ENCODE results near the gene KCNC2. TPM values are rescaled to one million over a fixed set of nuclear protein-coding genes. Genes with fewer than 3 reads are reported as not detected.

KCNC2 gene
- total and polyA plus RNA-seq, 11 donors, result not detected

DNA sequence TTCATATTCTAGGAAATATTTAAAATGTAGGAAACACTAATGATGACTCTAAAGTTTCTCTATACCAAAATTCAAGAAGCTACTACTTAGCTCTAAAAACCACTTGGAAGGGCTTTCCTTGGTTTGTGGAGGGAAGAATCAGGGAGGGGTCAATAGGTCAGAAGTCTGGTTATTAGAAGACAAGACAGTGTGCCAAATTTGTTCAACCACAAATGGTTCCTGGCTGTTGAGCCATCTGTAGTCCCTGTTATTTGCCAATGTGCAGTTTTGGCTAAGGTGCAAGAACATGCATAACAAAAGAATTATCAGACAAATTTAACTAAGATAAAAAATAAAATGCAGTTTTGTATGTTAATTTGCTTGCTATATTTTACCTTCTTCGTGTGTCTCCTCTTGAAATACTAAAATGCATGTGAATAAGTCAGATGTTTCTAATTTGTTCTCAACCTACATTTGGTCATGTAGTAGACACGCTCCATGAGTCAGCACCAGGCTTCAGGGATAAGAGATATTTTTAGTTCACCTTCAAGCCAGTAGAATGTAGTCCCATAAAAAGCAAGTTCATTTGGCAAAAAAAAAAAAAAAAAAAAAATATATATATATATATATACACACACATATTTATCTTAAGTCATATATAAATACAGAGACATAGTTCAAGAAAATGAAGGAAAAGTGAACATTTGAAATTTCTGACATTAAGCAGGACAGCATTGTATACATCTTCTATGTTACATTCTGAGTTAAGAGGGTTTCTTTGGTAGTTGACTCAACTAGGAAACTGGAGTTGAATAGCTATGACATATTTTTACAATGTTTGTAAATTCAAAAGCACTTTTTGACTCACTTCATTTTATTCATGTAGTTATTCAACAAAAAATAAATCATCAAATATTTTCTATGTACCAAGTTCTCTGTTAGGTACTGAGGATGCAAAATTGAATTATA, 123.3 kb downstream of the KCNC2 start:
- intact Hi-C loops (cut with DNase I), result no loop called here
- ATAC-seq, result peak in 2 of 4 donors; percentile 65 to 73
- TF ChIP-seq POLR2A (IDR thresholded peaks at IDR 0.05), result no peak
- TF ChIP-seq, protein P1, sequence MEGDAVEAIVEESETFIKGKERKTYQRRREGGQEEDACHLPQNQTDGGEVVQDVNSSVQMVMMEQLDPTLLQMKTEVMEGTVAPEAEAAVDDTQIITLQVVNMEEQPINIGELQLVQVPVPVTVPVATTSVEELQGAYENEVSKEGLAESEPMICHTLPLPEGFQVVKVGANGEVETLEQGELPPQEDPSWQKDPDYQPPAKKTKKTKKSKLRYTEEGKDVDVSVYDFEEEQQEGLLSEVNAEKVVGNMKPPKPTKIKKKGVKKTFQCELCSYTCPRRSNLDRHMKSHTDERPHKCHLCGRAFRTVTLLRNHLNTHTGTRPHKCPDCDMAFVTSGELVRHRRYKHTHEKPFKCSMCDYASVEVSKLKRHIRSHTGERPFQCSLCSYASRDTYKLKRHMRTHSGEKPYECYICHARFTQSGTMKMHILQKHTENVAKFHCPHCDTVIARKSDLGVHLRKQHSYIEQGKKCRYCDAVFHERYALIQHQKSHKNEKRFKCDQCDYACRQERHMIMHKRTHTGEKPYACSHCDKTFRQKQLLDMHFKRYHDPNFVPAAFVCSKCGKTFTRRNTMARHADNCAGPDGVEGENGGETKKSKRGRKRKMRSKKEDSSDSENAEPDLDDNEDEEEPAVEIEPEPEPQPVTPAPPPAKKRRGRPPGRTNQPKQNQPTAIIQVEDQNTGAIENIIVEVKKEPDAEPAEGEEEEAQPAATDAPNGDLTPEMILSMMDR (IDR thresholded peaks at IDR 0.05), result no peak
- DNase-seq, result no peak
- no peaks in the 10 kb centered on the region for H3K27me3 ChIP-seq
- H3K4me3 ChIP-seq, result no peak overlapping the region
- WGBS, 4 donors, result 24 to 50% (median 37%) methylated on average over 2 of the region's 2 CpGs
- H3K36me3 ChIP-seq, result no peaks in the 10 kb centered on the region
- peak overlapping the region in 1 of 12 donors; percentile 22 for H3K27ac ChIP-seq
- peaks cover 0 to 2% (median 0%) of the 10 kb centered on the region in 12 donors for H3K4me1 ChIP-seq
- H3K9me3 ChIP-seq, result no peaks in the 10 kb centered on the region

DNA sequence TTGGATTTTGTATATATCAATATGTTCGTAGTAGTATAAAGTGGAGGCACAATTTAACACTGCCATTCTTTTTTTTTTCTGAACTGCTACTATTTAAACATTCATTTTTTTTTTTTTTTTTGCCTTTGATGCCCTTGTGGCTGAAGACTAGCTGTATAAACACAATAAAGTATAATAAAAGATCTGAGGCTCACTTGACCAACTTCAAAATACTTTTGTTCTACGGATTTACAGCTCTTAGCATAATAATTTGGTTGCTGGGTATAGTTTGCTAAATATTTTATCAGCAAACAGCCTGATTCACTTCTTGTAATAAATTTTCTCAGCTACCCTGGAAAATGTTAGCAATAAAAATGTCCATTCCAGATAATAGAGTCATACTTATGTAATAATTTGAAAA, 128.3 kb downstream of the KCNC2 start:
- no peaks in the 10 kb centered on the region for H3K27me3 ChIP-seq
- TF ChIP-seq, protein P1 (IDR thresholded peaks at IDR 0.05), result no peak
- TF ChIP-seq POLR2A (IDR thresholded peaks at IDR 0.05), result no peak
- intact Hi-C loops (cut with DNase I), result no loop called here
- ATAC-seq, result no peak
- no peak overlapping the region for H3K27ac ChIP-seq
- no peak for DNase-seq
- no peak overlapping the region for H3K4me3 ChIP-seq
- no peaks in the 10 kb centered on the region for H3K36me3 ChIP-seq
- peaks cover 0 to 2% (median 0%) of the 10 kb centered on the region in 12 donors for H3K4me1 ChIP-seq
- no peaks in the 10 kb centered on the region for H3K9me3 ChIP-seq
- 53 to 65% (median 62%) methylated on average over 2 of the region's 2 CpGs for WGBS, 4 donors

DNA sequence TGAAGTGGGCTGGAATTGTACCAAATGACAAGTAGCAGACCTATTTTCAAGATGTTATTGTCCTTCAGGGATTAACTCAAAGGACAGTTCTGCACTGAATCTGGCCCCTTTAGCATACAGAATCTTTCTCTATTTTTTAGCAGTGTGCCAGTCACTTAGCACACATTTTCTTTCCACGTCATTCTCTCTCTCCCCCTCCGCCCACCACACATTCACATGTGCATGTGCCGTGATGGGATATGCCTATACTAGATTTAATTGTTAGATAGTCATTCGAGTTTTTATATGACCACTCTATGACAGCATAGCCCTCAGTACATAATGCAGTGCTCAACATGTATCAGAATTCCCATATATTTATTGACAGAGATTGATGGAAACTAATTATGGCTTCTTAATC, 129.1 kb downstream of the KCNC2 start:
- no peaks in the 10 kb centered on the region for H3K9me3 ChIP-seq
- H3K36me3 ChIP-seq, result no peaks in the 10 kb centered on the region
- H3K27ac ChIP-seq, result no peak overlapping the region
- intact Hi-C loops (cut with DNase I), result no loop called here
- DNase-seq, result no peak
- no peak overlapping the region for H3K4me3 ChIP-seq
- WGBS, 4 donors, result 67 to 80% (median 73%) methylated on average over 4 of the region's 4 CpGs
- no peak for ATAC-seq
- H3K4me1 ChIP-seq, result no peaks in the 10 kb centered on the region
- H3K27me3 ChIP-seq, result no peaks in the 10 kb centered on the region
- TF ChIP-seq, protein P1 (IDR thresholded peaks at IDR 0.05), result no peak
- TF ChIP-seq POLR2A (IDR thresholded peaks at IDR 0.05), result no peak

DNA sequence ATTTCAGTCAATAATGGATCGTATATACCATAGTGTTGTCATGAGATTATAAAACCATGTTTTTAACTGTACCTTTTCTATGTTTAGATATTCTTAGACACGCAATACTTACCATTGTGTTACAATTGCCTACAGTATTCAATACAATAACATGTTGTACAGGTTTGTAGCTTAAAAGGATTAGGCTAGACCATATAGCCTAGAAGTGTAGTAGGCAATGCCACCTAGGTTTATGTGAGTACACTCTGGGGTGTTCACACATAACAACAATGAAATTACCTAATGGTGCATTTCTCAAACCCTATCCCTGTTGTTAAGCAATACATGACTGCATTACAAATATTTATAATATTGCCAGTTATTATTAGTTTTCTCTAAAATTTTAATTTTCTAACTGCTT, 144.2 kb downstream of the KCNC2 start:
- Histone ChIP-seq H3K27me3 (no peaks in the 10 kb centered on the region), H3K36me3 (no peaks in the 10 kb centered on the region), H3K27ac (no peak overlapping the region), H3K9me3 (no peaks in the 10 kb centered on the region), H3K4me3 (no peak overlapping the region), H3K4me1 (no peaks in the 10 kb centered on the region)
- 69 to 81% (median 76%) methylated on average over 2 of the region's 2 CpGs for WGBS, 4 donors
- TF ChIP-seq, protein P1 (IDR thresholded peaks at IDR 0.05), result no peak
- no peak for TF ChIP-seq POLR2A (IDR thresholded peaks at IDR 0.05)
- no peak for ATAC-seq
- intact Hi-C loops (cut with DNase I), result no loop called here
- no peak for DNase-seq

All from heart left ventricle (tissue), 16 donors.